Astrocyte (in vitro differentiated cells and primary cell): ENCODE results near the gene C10orf90. TPM values are rescaled to one million over a fixed set of nuclear protein-coding genes. Genes with fewer than 3 reads are reported as not detected.

Source experiments
- DNase-seq: peaks from one replicate; pipeline ENCODE4 v3.0.0-alpha.2; 2010; ENCODE audit warnings: low read depth
- FAIRE-seq: peaks from 2 replicates; lab custom pipeline; 2011; peaks lifted over from hg19 to GRCh38; lab: Jason Lieb, UNC
- H2AFZ ChIP-seq: 2 replicates; pipeline ENCODE4 v1.6.0; 2012; ENCODE audit warnings: low read depth, low read length, inconsistent platforms
- H3K27ac ChIP-seq: 2 replicates; pipeline ENCODE4 v1.5.1; 2011; ENCODE audit warnings: low read depth, low read length, inconsistent platforms
- H3K27me3 ChIP-seq: 2 replicates; pipeline ENCODE4 v1.6.0; 2011; ENCODE audit warnings: low read length, inconsistent platforms; ENCODE audit not compliant: insufficient read depth
- H3K36me3 ChIP-seq: 2 replicates; pipeline ENCODE4 v1.5.1; 2011; ENCODE audit warnings: low read length, inconsistent platforms; ENCODE audit not compliant: insufficient read depth
- H3K4me1 ChIP-seq: 2 replicates; pipeline ENCODE4 v1.5.1; 2011; ENCODE audit warnings: low read length, inconsistent platforms; ENCODE audit not compliant: insufficient read depth
- H3K4me2 ChIP-seq: 2 replicates; pipeline ENCODE4 v1.6.0; 2012; ENCODE audit warnings: low read length, inconsistent platforms
- H3K4me3 ChIP-seq: 2 replicates; pipeline ENCODE4 v1.5.1; 2011; ENCODE audit warnings: low read depth, mild to moderate bottlenecking, low read length, inconsistent platforms; ENCODE audit not compliant: insufficient read depth
- H3K79me2 ChIP-seq: 2 replicates; pipeline ENCODE4 v1.6.0; 2012; ENCODE audit warnings: mild to moderate bottlenecking, low read length, inconsistent platforms; ENCODE audit not compliant: insufficient read depth
- H3K9ac ChIP-seq: 2 replicates; pipeline ENCODE4 v1.6.0; 2012; ENCODE audit warnings: mild to moderate bottlenecking, low read length, inconsistent platforms
- H3K9me3 ChIP-seq: 2 replicates; pipeline ENCODE4 v1.5.1; 2012; ENCODE audit warnings: low read depth, mild to moderate bottlenecking, low read length, inconsistent platforms; ENCODE audit not compliant: insufficient read depth
- H4K20me1 ChIP-seq: 2 replicates; pipeline ENCODE4 v1.6.0; 2012; ENCODE audit warnings: low read length, inconsistent platforms; ENCODE audit not compliant: insufficient read depth
- H3K27ac Mint-ChIP-seq: one replicate; pipeline ENCODE4 v1.8.0; 2021; ENCODE audit warnings: mild to moderate bottlenecking, mixed read lengths; ENCODE audit not compliant: unreplicated experiment
- H3K27me3 Mint-ChIP-seq: one replicate; pipeline ENCODE4 v1.8.0; 2021; ENCODE audit warnings: low read depth, mixed read lengths; ENCODE audit not compliant: unreplicated experiment
- H3K36me3 Mint-ChIP-seq: one replicate; pipeline ENCODE4 v1.8.0; 2021; ENCODE audit warnings: low read depth, mixed read lengths; ENCODE audit not compliant: unreplicated experiment
- H3K4me1 Mint-ChIP-seq: one replicate; pipeline ENCODE4 v1.8.0; 2021; ENCODE audit warnings: low read depth, mixed read lengths; ENCODE audit not compliant: unreplicated experiment
- H3K4me3 Mint-ChIP-seq: one replicate; pipeline ENCODE4 v1.8.0; 2021; ENCODE audit warnings: mild to moderate bottlenecking, moderate library complexity, mixed read lengths; ENCODE audit not compliant: unreplicated experiment
- H3K9me3 Mint-ChIP-seq: one replicate; pipeline ENCODE4 v1.8.0; 2021; ENCODE audit warnings: mild to moderate bottlenecking, mixed read lengths; ENCODE audit not compliant: unreplicated experiment
- CTCF ChIP-seq: IDR thresholded peaks from 2 replicates; pipeline ENCODE4 v1.5.1; 2011; ENCODE audit warnings: low read depth, mild to moderate bottlenecking, inconsistent platforms, low read length, moderate library complexity; ENCODE audit not compliant: insufficient read depth
- EZH2 ChIP-seq: IDR thresholded peaks from 2 replicates; pipeline ENCODE4 v1.6.1; 2012; ENCODE audit warnings: mild to moderate bottlenecking, low read length, inconsistent platforms; ENCODE audit not compliant: insufficient read depth
- total RNA-seq: library from RNA; stranded (reverse); gene quantifications from 2 replicates; pipeline ENCODE4 v1.2.1, GENCODE V29; 2021

The C10orf90 gene
- total RNA-seq, 1 donor from 2014 or later = not detected

GRCh38 chr10:126454045-126454751 lies 216.3 kb downstream of the C10orf90 start:
- Histone ChIP-seq H3K36me3 (no peaks in the 10 kb centered on the region), H3K4me2 (no peak overlapping the region), H3K27me3 (no peaks in the 10 kb centered on the region), H3K4me3 (no peak overlapping the region), H3K79me2 (no peaks in the 10 kb centered on the region), H3K9ac (no peak overlapping the region), H3K4me1 (peaks cover 7% of the 10 kb centered on the region), H2AFZ (no peak overlapping the region), H3K9me3 (no peaks in the 10 kb centered on the region), H4K20me1 (no peaks in the 10 kb centered on the region), H3K27ac (no peak overlapping the region)
- no peak for DNase-seq
- Mint-ChIP-seq H3K4me3 (no peak overlapping the region), H3K9me3 (peaks cover 3% of the 10 kb centered on the region), H3K27ac (no peak overlapping the region), H3K36me3 (no peaks in the 10 kb centered on the region), H3K27me3 (peaks cover 33% of the 10 kb centered on the region), H3K4me1 (peaks cover under 1% of the 10 kb centered on the region)
- no peak for FAIRE-seq
- no peak for TF ChIP-seq EZH2
- TF ChIP-seq CTCF = no peak

GRCh38 chr10:126452245-126452644 lies 218.2 kb downstream of the C10orf90 start:
- Histone ChIP-seq H3K27ac (no peak overlapping the region), H3K9ac (no peak overlapping the region), H3K79me2 (no peaks in the 10 kb centered on the region), H3K4me2 (no peak overlapping the region), H3K9me3 (no peaks in the 10 kb centered on the region), H3K4me1 (no peaks in the 10 kb centered on the region), H4K20me1 (no peaks in the 10 kb centered on the region), H3K27me3 (no peaks in the 10 kb centered on the region), H3K4me3 (no peak overlapping the region), H3K36me3 (no peaks in the 10 kb centered on the region), H2AFZ (no peak overlapping the region)
- H3K4me1 Mint-ChIP-seq = no peaks in the 10 kb centered on the region
- H3K4me3 Mint-ChIP-seq = no peak overlapping the region
- no peaks in the 10 kb centered on the region for H3K36me3 Mint-ChIP-seq
- no peak for TF ChIP-seq CTCF
- TF ChIP-seq EZH2 = no peak
- no peak for DNase-seq
- no peak overlapping the region for H3K27ac Mint-ChIP-seq
- peaks cover 27% of the 10 kb centered on the region for H3K27me3 Mint-ChIP-seq
- peaks cover 3% of the 10 kb centered on the region for H3K9me3 Mint-ChIP-seq
- FAIRE-seq = no peak

GRCh38 chr10:126448091-126448490 lies 222.4 kb downstream of the C10orf90 start:
- DNase-seq (no peak), FAIRE-seq (peak; percentile 5)
- no peaks in the 10 kb centered on the region for H4K20me1 ChIP-seq
- no peak overlapping the region for H3K4me3 ChIP-seq
- H3K79me2 ChIP-seq = no peaks in the 10 kb centered on the region
- no peaks in the 10 kb centered on the region for H3K4me1 ChIP-seq
- no peak for TF ChIP-seq EZH2
- no peak for TF ChIP-seq CTCF
- no peak overlapping the region for H3K27ac ChIP-seq
- H3K27ac Mint-ChIP-seq = no peak overlapping the region
- H3K36me3 ChIP-seq = no peaks in the 10 kb centered on the region
- peaks cover 13% of the 10 kb centered on the region for H3K9me3 Mint-ChIP-seq
- peaks cover 3% of the 10 kb centered on the region for H3K27me3 Mint-ChIP-seq
- H3K27me3 ChIP-seq = no peaks in the 10 kb centered on the region
- no peaks in the 10 kb centered on the region for H3K4me1 Mint-ChIP-seq
- no peak overlapping the region for H3K9ac ChIP-seq
- H3K4me2 ChIP-seq = no peak overlapping the region
- no peaks in the 10 kb centered on the region for H3K36me3 Mint-ChIP-seq
- no peak overlapping the region for H3K4me3 Mint-ChIP-seq
- H3K9me3 ChIP-seq = no peaks in the 10 kb centered on the region
- no peak overlapping the region for H2AFZ ChIP-seq
